Astrocyte of the cerebellum (primary cell): ENCODE measurements around the gene PRKCE.

Source experiments
- DNase-seq: peaks from one replicate; pipeline ENCODE4 v3.0.0-alpha.2; 2011; ENCODE audit warnings: low read depth
- H3K4me3 ChIP-seq: 2 replicates; pipeline ENCODE4 v1.5.1; 2011; ENCODE audit warnings: mild to moderate bottlenecking, low read depth, low read length, moderate library complexity
- CTCF ChIP-seq: IDR thresholded peaks from 2 replicates; pipeline ENCODE4 v1.5.1; 2012; ENCODE audit warnings: low read length, low read depth, moderate library complexity, mild to moderate bottlenecking; ENCODE audit errors: missing control alignments
- in situ Hi-C: cut with HindIII; loops from 2 replicates; pipeline ENCODE4 v1.10.0; 2017; ENCODE audit warnings: low sequenced_read_pairs

The PRKCE gene

GRCh38 chr2:46030330-46030729, 378.9 kb downstream of the PRKCE start:
- H3K4me3 ChIP-seq = no peak overlapping the region
- no peak for DNase-seq
- no peak for TF ChIP-seq CTCF
- in situ Hi-C loops = no loop called here

DNA sequence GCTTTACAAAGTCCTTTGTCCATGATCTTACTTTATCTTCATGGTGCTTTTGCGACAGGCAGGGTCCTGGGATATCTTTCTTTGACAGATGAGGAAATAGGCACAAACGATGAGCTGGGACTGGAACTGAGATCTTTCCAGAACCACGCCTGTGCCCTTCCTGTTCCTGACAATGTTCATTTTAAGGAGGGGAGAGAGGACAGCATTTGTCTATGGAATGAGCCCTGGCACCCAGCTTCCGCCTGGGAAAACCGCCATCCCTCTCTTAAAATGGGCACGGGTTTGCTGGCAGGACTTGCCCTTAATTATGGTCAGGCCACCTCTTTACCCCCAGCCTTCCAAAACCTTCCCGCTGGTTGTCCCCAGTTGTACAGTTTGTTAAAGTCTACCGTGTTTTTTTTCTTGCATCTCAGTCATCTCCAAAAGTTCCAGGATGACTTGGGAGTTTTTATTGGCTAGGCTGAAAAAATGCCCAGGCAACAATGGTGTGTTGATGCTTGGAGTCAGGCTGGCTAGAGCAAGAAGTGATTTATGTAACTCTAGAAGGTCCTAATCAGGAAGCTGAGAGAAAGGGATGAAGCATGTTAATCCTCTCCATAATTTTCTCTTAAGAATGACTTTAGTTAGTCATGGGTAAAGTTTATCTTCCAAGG, 380.8 kb downstream of the PRKCE start:
- in situ Hi-C loops = no loop called here
- DNase-seq = no peak
- H3K4me3 ChIP-seq = no peak overlapping the region
- no peak for TF ChIP-seq CTCF

- in situ Hi-C loops = no loop called here
- H3K4me3 ChIP-seq = no peak overlapping the region
- TF ChIP-seq CTCF = no peak
- DNase-seq = no peak
These were observed 381.5 kb downstream of the PRKCE start for GRCh38 chr2:46032996-46033395.

- no peak overlapping the region for H3K4me3 ChIP-seq
- DNase-seq = no peak
- TF ChIP-seq CTCF = no peak
- in situ Hi-C loops = no loop called here
These were observed 383.1 kb downstream of the PRKCE start for GRCh38 chr2:46034535-46034934.

DNA sequence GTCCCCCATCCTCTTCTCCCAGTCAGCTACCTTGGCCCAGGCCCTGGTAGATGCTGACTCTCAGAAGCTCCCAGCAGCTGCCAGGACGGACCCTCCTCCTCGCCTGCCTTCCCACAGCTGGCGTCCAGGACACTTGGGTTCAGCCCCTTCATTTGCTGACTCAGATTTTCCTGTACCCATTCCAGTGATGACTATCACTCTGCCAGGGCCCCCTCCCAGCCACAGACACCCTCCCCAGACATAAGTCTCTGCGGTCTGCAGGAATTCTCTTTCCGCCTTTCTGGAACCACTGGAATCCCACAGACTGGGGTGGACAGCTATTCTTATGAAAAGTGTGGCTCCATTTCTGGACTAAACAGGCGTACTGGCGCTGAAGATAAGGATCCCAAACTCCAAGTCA, 385.5 kb downstream of the PRKCE start:
- in situ Hi-C loops = no loop called here
- H3K4me3 ChIP-seq = no peak overlapping the region
- DNase-seq = peak; percentile 94

GRCh38 chr2:46039543-46040303, 388.2 kb downstream of the PRKCE start:
- H3K4me3 ChIP-seq = no peak overlapping the region
- TF ChIP-seq CTCF = no peak
- no peak for DNase-seq
- in situ Hi-C loops = no loop called here

More for the DNA sequence above, 385.5 kb downstream of the PRKCE start:
- no peak for TF ChIP-seq CTCF
